Chondrocyte (in vitro differentiated cells): ENCODE results near the gene ARHGEF7. TPM values are rescaled to one million over a fixed set of nuclear protein-coding genes. Genes with fewer than 3 reads are reported as not detected.

Experiments
- DNase-seq: peaks from one replicate; pipeline ENCODE4 v3.0.0; 2021; ENCODE audit warnings: mixed read lengths, low spot score
- H3K27ac Mint-ChIP-seq: one replicate; pipeline ENCODE4 v1.8.0; 2021; ENCODE audit warnings: mild to moderate bottlenecking, moderate library complexity, mixed read lengths; ENCODE audit not compliant: unreplicated experiment
- H3K27me3 Mint-ChIP-seq: 2 replicates; pipeline ENCODE4 v1.8.0; 2021; ENCODE audit warnings: low read depth, mixed read lengths
- H3K36me3 Mint-ChIP-seq: 2 replicates; pipeline ENCODE4 v1.8.0; 2021; ENCODE audit warnings: low read depth, mixed read lengths
- H3K4me1 Mint-ChIP-seq: 2 replicates; pipeline ENCODE4 v1.8.0; 2021; ENCODE audit warnings: low read depth, mild to moderate bottlenecking, mixed read lengths
- H3K4me3 Mint-ChIP-seq: one replicate; pipeline ENCODE4 v1.8.0; 2021; ENCODE audit warnings: mild to moderate bottlenecking, moderate library complexity, mixed read lengths; ENCODE audit not compliant: unreplicated experiment
- H3K9me3 Mint-ChIP-seq: 2 replicates; pipeline ENCODE4 v1.8.0; 2021; ENCODE audit warnings: low read depth, mixed read lengths
- CTCF ChIP-seq: fragments of 200-600 bp; sonication (generic); IDR thresholded peaks from 2 replicates; pipeline ENCODE4 v1.5.0; 2021; ENCODE audit warnings: antibody characterized with exemption, mild to moderate bottlenecking, moderate library complexity
- total RNA-seq: library from RNA; stranded (reverse); gene quantifications from 3 replicates; pipeline ENCODE4 v1.2.1, GENCODE V29; 2021

The ARHGEF7 gene
- total RNA-seq, 1 donor from 2014 or later = 137 TPM

GRCh38 chr13:111142472-111142871 is 27.4 kb downstream of the ARHGEF7 start:
- Mint-ChIP-seq H3K9me3 (no peaks in the 10 kb centered on the region), H3K27me3 (no peaks in the 10 kb centered on the region), H3K4me3 (no peak overlapping the region), H3K4me1 (peaks cover 56% of the 10 kb centered on the region), H3K27ac (peak overlapping the region; percentile 28), H3K36me3 (peaks cover 3% of the 10 kb centered on the region)
- TF ChIP-seq CTCF = no peak
- DNase-seq = no peak

- no peaks in the 10 kb centered on the region for H3K27me3 Mint-ChIP-seq
- peak overlapping the region; percentile 35 for H3K4me3 Mint-ChIP-seq
- H3K4me1 Mint-ChIP-seq = peaks cover 61% of the 10 kb centered on the region
- TF ChIP-seq CTCF = no peak
- no peak for DNase-seq
- H3K36me3 Mint-ChIP-seq = peaks cover 3% of the 10 kb centered on the region
- no peaks in the 10 kb centered on the region for H3K9me3 Mint-ChIP-seq
- peak overlapping the region; percentile 95 for H3K27ac Mint-ChIP-seq
Measured at GRCh38 chr13:111143865-111144540, 28.9 kb downstream of the ARHGEF7 start.

- H3K9me3 Mint-ChIP-seq = no peaks in the 10 kb centered on the region
- DNase-seq = no peak
- TF ChIP-seq CTCF = no peak
- no peaks in the 10 kb centered on the region for H3K36me3 Mint-ChIP-seq
- H3K27me3 Mint-ChIP-seq = no peaks in the 10 kb centered on the region
- peaks cover 66% of the 10 kb centered on the region for H3K4me1 Mint-ChIP-seq
- no peak overlapping the region for H3K4me3 Mint-ChIP-seq
- H3K27ac Mint-ChIP-seq = peak overlapping the region; percentile 95
Measured at GRCh38 chr13:111145071-111145470, 30.0 kb downstream of the ARHGEF7 start.

GRCh38 chr13:111145506-111145905 is 30.4 kb downstream of the ARHGEF7 start:
- Mint-ChIP-seq H3K27me3 (no peaks in the 10 kb centered on the region), H3K4me3 (no peak overlapping the region), H3K9me3 (no peaks in the 10 kb centered on the region), H3K36me3 (no peaks in the 10 kb centered on the region), H3K27ac (peak overlapping the region; percentile 95), H3K4me1 (peaks cover 71% of the 10 kb centered on the region)
- TF ChIP-seq CTCF = no peak
- DNase-seq = no peak

GRCh38 chr13:111152844-111153243 is 37.7 kb downstream of the ARHGEF7 start:
- TF ChIP-seq CTCF = no peak
- no peaks in the 10 kb centered on the region for H3K9me3 Mint-ChIP-seq
- H3K4me1 Mint-ChIP-seq = peaks cover 65% of the 10 kb centered on the region
- H3K27me3 Mint-ChIP-seq = no peaks in the 10 kb centered on the region
- DNase-seq = no peak
- H3K27ac Mint-ChIP-seq = peak overlapping the region; percentile 94
- H3K4me3 Mint-ChIP-seq = peak overlapping the region; percentile 90
- peaks cover 2% of the 10 kb centered on the region for H3K36me3 Mint-ChIP-seq
